ENCODE measurements around the gene CCDC88B.

- TF ChIP-seq CTCF (conservative IDR thresholded peaks at IDR 0.05; ENCODE audit: low read length), result no peak
- no peak for TF ChIP-seq EZH2phosphoT487 (IDR thresholded peaks at IDR 0.05; ENCODE audit: borderline replicate concordance)
Measured at GRCh38 chr11:64322925-64323260, 17.1 kb upstream of the CCDC88B start.
